Measurements from ENCODE around the gene CNGA4. TPM values are rescaled to one million over a fixed set of nuclear protein-coding genes. Genes with fewer than 3 reads are reported as not detected.

CNGA4 gene
- total RNA-seq, 6 donors from 2014 or later: 0.23 to 9.3 (median 1.8) TPM

DNA sequence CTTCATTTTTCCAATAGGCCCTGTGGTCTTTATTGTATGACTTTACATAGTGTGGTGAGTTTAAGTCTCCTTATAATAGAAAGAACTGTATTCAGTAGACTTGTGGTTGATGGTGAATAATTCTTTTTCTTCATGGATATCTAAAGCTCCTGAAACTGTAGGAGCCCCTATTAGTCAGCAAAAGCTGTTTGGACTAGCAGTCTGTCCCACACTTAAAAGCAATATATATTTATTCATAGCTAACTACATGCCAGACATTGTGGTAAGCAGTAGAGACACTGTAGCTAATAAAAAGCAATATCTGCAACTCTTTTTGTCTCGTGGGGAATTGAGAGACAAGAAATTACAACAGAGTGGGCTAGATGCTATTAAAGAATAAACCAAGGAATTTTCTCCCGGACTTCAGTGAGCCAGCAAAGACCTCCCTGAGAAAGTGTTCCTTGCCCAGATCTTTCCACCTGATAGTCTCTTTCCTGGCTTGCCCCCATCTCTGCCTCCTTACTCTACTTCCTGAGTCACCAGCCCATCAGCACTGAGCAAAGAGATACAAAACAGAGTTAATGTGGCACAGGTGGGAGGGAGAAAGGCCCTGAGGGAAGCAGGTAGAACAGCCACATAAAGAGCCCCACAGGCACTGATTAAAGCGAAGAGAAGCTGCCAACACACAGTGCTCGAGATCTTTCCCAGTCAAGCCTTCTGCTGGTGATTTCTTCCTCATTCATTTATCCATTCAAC is 41.3 kb upstream of the CNGA4 start:
- DNase-seq (no peak), ATAC-seq (ENCODE audit: low FRiP score in 2 of 2) (no peak)
- Histone ChIP-seq H3K4me3 (no peak overlapping the region), H3K36me3 (peaks cover 0 to 2% (median 0%) of the 10 kb centered on the region in 4 donors), H3K9me3 (no peaks in the 10 kb centered on the region), H3K27ac (no peak overlapping the region), H3K27me3 (no peaks in the 10 kb centered on the region), H3K4me1 (peaks cover 0 to 4% (median 0%) of the 10 kb centered on the region in 4 donors)
- TF ChIP-seq, protein P1, sequence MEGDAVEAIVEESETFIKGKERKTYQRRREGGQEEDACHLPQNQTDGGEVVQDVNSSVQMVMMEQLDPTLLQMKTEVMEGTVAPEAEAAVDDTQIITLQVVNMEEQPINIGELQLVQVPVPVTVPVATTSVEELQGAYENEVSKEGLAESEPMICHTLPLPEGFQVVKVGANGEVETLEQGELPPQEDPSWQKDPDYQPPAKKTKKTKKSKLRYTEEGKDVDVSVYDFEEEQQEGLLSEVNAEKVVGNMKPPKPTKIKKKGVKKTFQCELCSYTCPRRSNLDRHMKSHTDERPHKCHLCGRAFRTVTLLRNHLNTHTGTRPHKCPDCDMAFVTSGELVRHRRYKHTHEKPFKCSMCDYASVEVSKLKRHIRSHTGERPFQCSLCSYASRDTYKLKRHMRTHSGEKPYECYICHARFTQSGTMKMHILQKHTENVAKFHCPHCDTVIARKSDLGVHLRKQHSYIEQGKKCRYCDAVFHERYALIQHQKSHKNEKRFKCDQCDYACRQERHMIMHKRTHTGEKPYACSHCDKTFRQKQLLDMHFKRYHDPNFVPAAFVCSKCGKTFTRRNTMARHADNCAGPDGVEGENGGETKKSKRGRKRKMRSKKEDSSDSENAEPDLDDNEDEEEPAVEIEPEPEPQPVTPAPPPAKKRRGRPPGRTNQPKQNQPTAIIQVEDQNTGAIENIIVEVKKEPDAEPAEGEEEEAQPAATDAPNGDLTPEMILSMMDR (IDR thresholded peaks at IDR 0.05): no peak
- TF ChIP-seq EP300 (IDR thresholded peaks at IDR 0.05) (no peak), POLR2A (IDR thresholded peaks at IDR 0.05) (no peak), POLR2AphosphoS5 (IDR thresholded peaks at IDR 0.05) (no peak)
- 89 to 90% methylated on average over 4 of the region's 4 CpGs for WGBS, 2 donors

- peaks cover 0 to 7% (median 0%) of the 10 kb centered on the region in 4 donors for H3K36me3 ChIP-seq
- 93 to 100% methylated on average over 4 to 5 of the region's 5 CpGs for WGBS, 2 donors
- DNase-seq (peak in 1 of 2 donors; percentile 11), ATAC-seq (ENCODE audit: low FRiP score in 2 of 2) (no peak)
- TF ChIP-seq POLR2A (IDR thresholded peaks at IDR 0.05) (no peak), POLR2AphosphoS5 (IDR thresholded peaks at IDR 0.05) (no peak), EP300 (IDR thresholded peaks at IDR 0.05) (no peak)
- H3K9me3 ChIP-seq: no peaks in the 10 kb centered on the region
- no peaks in the 10 kb centered on the region for H3K27me3 ChIP-seq
- H3K4me3 ChIP-seq: no peak within 1 kb of the TSS
- H3K4me1 ChIP-seq: peaks cover 0 to 4% (median 0%) of the 10 kb centered on the region in 4 donors
- peak within 1 kb of the TSS in 1 of 4 donors; percentile 82 for H3K27ac ChIP-seq
Measured at GRCh38 chr11:6199174-6199810, 39.6 kb upstream of the CNGA4 start, which contains the start of gene OR52W1. OR52W1 (plus strand) TSS chr11:6199224; CDS start chr11:6199224, 0 bp downstream.

GRCh38 chr11:6200975-6201374 is 37.9 kb upstream of the CNGA4 start:
- peak in 1 of 2 donors; percentile 87 for DNase-seq
- TF ChIP-seq POLR2AphosphoS5 (IDR thresholded peaks at IDR 0.05) (peak; percentile 78 to 93), POLR2A (IDR thresholded peaks at IDR 0.05) (no peak), EP300 (IDR thresholded peaks at IDR 0.05) (peak in 2 of 4 donors; percentile 40 to 62)
- TF ChIP-seq, protein P1 (IDR thresholded peaks at IDR 0.05): no peak
- ATAC-seq (ENCODE audit: low FRiP score in 2 of 2): peak; percentile 43 to 69
- Histone ChIP-seq H3K27ac (peak overlapping the region; percentile 60 to 82 (median 65)), H3K9me3 (no peaks in the 10 kb centered on the region), H3K4me1 (peaks cover 0 to 4% (median 0%) of the 10 kb centered on the region in 4 donors), H3K27me3 (no peaks in the 10 kb centered on the region), H3K36me3 (peaks cover 0 to 22% (median under 1%) of the 10 kb centered on the region in 4 donors), H3K4me3 (no peak overlapping the region)
- WGBS, 2 donors: 47 to 65% methylated on average over 4 of the region's 4 CpGs

GRCh38 chr11:6201481-6201880 is 37.4 kb upstream of the CNGA4 start:
- peak overlapping the region; percentile 60 to 82 (median 65) for H3K27ac ChIP-seq
- H3K36me3 ChIP-seq: peaks cover 0 to 25% (median 3%) of the 10 kb centered on the region in 4 donors
- H3K4me1 ChIP-seq: peaks cover 0 to 4% (median 0%) of the 10 kb centered on the region in 4 donors
- H3K4me3 ChIP-seq: no peak overlapping the region
- no peaks in the 10 kb centered on the region for H3K27me3 ChIP-seq
- DNase-seq (no peak), ATAC-seq (ENCODE audit: low FRiP score in 2 of 2) (peak; percentile 8 to 38)
- TF ChIP-seq, protein P1 (IDR thresholded peaks at IDR 0.05): no peak
- TF ChIP-seq EP300 (IDR thresholded peaks at IDR 0.05) (no peak), POLR2A (IDR thresholded peaks at IDR 0.05) (no peak), POLR2AphosphoS5 (IDR thresholded peaks at IDR 0.05) (no peak)
- 53 to 87% methylated on average over 2 of the region's 2 CpGs for WGBS, 2 donors
- no peaks in the 10 kb centered on the region for H3K9me3 ChIP-seq

- ATAC-seq (ENCODE audit: low FRiP score in 2 of 2) (no peak), DNase-seq (no peak)
- no peak for TF ChIP-seq EP300 (IDR thresholded peaks at IDR 0.05)
- no peak for TF ChIP-seq POLR2A (IDR thresholded peaks at IDR 0.05)
- TF ChIP-seq, protein P1 (IDR thresholded peaks at IDR 0.05): no peak
- TF ChIP-seq POLR2AphosphoS5 (IDR thresholded peaks at IDR 0.05): no peak
- Histone ChIP-seq H3K27ac (peak overlapping the region; percentile 60 to 82 (median 62)), H3K4me3 (no peak overlapping the region), H3K9me3 (no peaks in the 10 kb centered on the region), H3K27me3 (no peaks in the 10 kb centered on the region), H3K4me1 (peaks cover 0 to 4% (median 0%) of the 10 kb centered on the region in 4 donors), H3K36me3 (peaks cover 0 to 31% (median 4%) of the 10 kb centered on the region in 4 donors)
- WGBS, 2 donors: 77 to 80% methylated on average over 1 of the region's 1 CpG
Measured at GRCh38 chr11:6202041-6202440, 36.8 kb upstream of the CNGA4 start.
